ENCODE data around the gene MRO.

- TF ChIP-seq CTCF (IDR thresholded peaks at IDR 0.05) (no peak), POLR2A (IDR thresholded peaks at IDR 0.05) (no peak)
These were observed 34.1 kb upstream of the MRO start for GRCh38 chr18:50853863-50854271.
